Measurements from ENCODE around the gene ABCD1. TPM values are rescaled to one million over a fixed set of nuclear protein-coding genes. Genes with fewer than 3 reads are reported as not detected.

ABCD1 gene
- polyA plus RNA-seq, 1 donor from 2014 or later, result 3.6 TPM

DNA sequence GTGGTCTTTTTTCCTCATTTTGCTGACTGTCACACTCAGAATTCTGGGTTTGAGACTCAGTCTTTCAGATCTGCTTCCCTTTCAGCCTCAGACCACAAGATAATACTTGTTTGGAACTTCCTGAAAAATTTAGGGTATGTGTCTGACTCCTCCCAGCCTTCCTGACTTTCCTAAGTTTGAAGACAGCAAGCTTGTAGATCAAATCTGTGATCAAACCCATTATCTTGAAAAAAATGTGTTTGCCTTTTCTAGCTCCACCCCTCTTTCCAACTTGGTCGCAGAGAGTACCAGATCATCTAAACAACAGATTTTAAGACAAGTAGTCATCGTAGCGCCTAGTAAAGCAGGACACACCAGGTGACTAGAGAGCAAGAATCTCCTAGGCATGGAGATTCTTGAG, 10.4 kb upstream of the ABCD1 start:
- no peak overlapping the region for H3K4me3 ChIP-seq (ENCODE audit: low read length)
- no peaks in the 10 kb centered on the region for H3K36me3 ChIP-seq (ENCODE audit: insufficient read depth, low read length)
- H3K4me2 ChIP-seq (ENCODE audit: low read length), result no peak overlapping the region
- no peaks in the 10 kb centered on the region for H3K27me3 ChIP-seq (ENCODE audit: insufficient read depth, low read depth, low read length)
- H4K20me1 ChIP-seq (ENCODE audit: insufficient read depth), result no peaks in the 10 kb centered on the region
- no peak overlapping the region for H3K27ac ChIP-seq (ENCODE audit: low read length)
- H3F3A ChIP-seq (ENCODE audit: insufficient read depth, low read length, poor library complexity, severe bottlenecking), result no peaks in the 10 kb centered on the region
- no peak for TF ChIP-seq SMC3 (conservative IDR thresholded peaks at IDR 0.05; ENCODE audit: poor library complexity)
- TF ChIP-seq EP300 (conservative IDR thresholded peaks at IDR 0.05; ENCODE audit: poor library complexity, severe bottlenecking), result no peak
- TF ChIP-seq, protein P1, sequence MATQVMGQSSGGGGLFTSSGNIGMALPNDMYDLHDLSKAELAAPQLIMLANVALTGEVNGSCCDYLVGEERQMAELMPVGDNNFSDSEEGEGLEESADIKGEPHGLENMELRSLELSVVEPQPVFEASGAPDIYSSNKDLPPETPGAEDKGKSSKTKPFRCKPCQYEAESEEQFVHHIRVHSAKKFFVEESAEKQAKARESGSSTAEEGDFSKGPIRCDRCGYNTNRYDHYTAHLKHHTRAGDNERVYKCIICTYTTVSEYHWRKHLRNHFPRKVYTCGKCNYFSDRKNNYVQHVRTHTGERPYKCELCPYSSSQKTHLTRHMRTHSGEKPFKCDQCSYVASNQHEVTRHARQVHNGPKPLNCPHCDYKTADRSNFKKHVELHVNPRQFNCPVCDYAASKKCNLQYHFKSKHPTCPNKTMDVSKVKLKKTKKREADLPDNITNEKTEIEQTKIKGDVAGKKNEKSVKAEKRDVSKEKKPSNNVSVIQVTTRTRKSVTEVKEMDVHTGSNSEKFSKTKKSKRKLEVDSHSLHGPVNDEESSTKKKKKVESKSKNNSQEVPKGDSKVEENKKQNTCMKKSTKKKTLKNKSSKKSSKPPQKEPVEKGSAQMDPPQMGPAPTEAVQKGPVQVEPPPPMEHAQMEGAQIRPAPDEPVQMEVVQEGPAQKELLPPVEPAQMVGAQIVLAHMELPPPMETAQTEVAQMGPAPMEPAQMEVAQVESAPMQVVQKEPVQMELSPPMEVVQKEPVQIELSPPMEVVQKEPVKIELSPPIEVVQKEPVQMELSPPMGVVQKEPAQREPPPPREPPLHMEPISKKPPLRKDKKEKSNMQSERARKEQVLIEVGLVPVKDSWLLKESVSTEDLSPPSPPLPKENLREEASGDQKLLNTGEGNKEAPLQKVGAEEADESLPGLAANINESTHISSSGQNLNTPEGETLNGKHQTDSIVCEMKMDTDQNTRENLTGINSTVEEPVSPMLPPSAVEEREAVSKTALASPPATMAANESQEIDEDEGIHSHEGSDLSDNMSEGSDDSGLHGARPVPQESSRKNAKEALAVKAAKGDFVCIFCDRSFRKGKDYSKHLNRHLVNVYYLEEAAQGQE (IDR thresholded peaks at IDR 0.05; ENCODE audit: borderline replicate concordance), result no peak
- TF ChIP-seq TAF1 (IDR thresholded peaks at IDR 0.05; ENCODE audit: low read depth), result no peak
- no peak for TF ChIP-seq POLR2AphosphoS5 (IDR thresholded peaks at IDR 0.05)
- TF ChIP-seq, protein P2, sequence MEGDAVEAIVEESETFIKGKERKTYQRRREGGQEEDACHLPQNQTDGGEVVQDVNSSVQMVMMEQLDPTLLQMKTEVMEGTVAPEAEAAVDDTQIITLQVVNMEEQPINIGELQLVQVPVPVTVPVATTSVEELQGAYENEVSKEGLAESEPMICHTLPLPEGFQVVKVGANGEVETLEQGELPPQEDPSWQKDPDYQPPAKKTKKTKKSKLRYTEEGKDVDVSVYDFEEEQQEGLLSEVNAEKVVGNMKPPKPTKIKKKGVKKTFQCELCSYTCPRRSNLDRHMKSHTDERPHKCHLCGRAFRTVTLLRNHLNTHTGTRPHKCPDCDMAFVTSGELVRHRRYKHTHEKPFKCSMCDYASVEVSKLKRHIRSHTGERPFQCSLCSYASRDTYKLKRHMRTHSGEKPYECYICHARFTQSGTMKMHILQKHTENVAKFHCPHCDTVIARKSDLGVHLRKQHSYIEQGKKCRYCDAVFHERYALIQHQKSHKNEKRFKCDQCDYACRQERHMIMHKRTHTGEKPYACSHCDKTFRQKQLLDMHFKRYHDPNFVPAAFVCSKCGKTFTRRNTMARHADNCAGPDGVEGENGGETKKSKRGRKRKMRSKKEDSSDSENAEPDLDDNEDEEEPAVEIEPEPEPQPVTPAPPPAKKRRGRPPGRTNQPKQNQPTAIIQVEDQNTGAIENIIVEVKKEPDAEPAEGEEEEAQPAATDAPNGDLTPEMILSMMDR (IDR thresholded peaks at IDR 0.05; ENCODE audit: poor library complexity, severe bottlenecking), result no peak
- no peak for TF ChIP-seq MXI1 (conservative IDR thresholded peaks at IDR 0.05; ENCODE audit: poor library complexity, severe bottlenecking)
- TF ChIP-seq EZH2 (IDR thresholded peaks at IDR 0.05; ENCODE audit: borderline replicate concordance, insufficient read depth, low read length, poor library complexity, severe bottlenecking), result no peak
- no peak for TF ChIP-seq RAD21 (conservative IDR thresholded peaks at IDR 0.05)
- H3K9me2 ChIP-seq (ENCODE audit: insufficient read depth, low read length), result no peaks in the 10 kb centered on the region
- no peaks in the 10 kb centered on the region for H3K9me3 ChIP-seq (ENCODE audit: low read length)
- no peaks in the 10 kb centered on the region for H3K79me2 ChIP-seq (replicated peaks; ENCODE audit: insufficient read depth, low read length)
- H2AFZ ChIP-seq (ENCODE audit: low read depth, low read length), result no peak overlapping the region
- H3K9ac ChIP-seq (ENCODE audit: low read length), result no peak overlapping the region

DNA sequence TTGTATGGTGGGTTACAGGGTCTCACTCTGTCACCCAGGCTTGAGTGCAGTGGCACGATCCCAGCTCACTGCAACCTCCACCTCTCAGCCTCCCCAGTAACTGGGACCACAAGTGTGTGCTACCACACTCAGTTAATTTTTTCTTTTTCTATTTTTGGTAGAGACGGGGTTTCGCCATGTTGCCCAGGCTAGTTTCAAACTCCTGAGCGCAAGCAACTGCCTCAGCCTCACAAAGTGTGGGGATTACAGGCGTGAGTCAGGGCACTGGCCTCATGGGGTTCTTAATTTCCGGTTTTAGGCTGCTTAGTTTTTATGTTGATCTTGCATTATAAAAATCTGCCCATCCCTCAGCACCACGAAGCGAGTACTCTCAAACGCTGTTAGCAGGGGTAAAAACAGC, 7.2 kb upstream of the ABCD1 start:
- H3K36me3 ChIP-seq (ENCODE audit: insufficient read depth, low read length), result no peaks in the 10 kb centered on the region
- no peak overlapping the region for H3K4me3 ChIP-seq (ENCODE audit: low read length)
- H3K4me2 ChIP-seq (ENCODE audit: low read length), result no peak overlapping the region
- peaks cover 10% of the 10 kb centered on the region for H3K79me2 ChIP-seq (replicated peaks; ENCODE audit: insufficient read depth, low read length)
- H2AFZ ChIP-seq (ENCODE audit: low read depth, low read length), result no peak overlapping the region
- no peaks in the 10 kb centered on the region for H3K9me3 ChIP-seq (ENCODE audit: low read length)
- H4K20me1 ChIP-seq (ENCODE audit: insufficient read depth), result no peaks in the 10 kb centered on the region
- no peaks in the 10 kb centered on the region for H3K27me3 ChIP-seq (ENCODE audit: insufficient read depth, low read depth, low read length)
- H3F3A ChIP-seq (ENCODE audit: insufficient read depth, low read length, poor library complexity, severe bottlenecking), result no peaks in the 10 kb centered on the region
- no peak overlapping the region for H3K9ac ChIP-seq (ENCODE audit: low read length)
- no peak overlapping the region for H3K27ac ChIP-seq (ENCODE audit: low read length)
- no peak for TF ChIP-seq EZH2 (IDR thresholded peaks at IDR 0.05; ENCODE audit: borderline replicate concordance, insufficient read depth, low read length, poor library complexity, severe bottlenecking)
- TF ChIP-seq, protein P2 (IDR thresholded peaks at IDR 0.05; ENCODE audit: poor library complexity, severe bottlenecking), result no peak
- TF ChIP-seq, protein P1 (IDR thresholded peaks at IDR 0.05; ENCODE audit: borderline replicate concordance), result no peak
- H3K9me2 ChIP-seq (ENCODE audit: insufficient read depth, low read length), result no peaks in the 10 kb centered on the region

Data from neural cell (in vitro differentiated cells).